NCI-H2196 treated with DMSO at 0.1 percent for 48 hours (cell line): Measurements from ENCODE around the gene SDHAF1.
"Not testable (repeated sequence)": the region's sequence is repeated elsewhere in the genome, so short reads cannot be mapped to it uniquely, and the experiment has no call there.

Experiments
- DNase-seq: peaks from one replicate; lab custom pipeline; 2025; ENCODE audit not compliant: unreplicated experiment; lab: John Stamatoyannopoulos, UW

Gene SDHAF1

DNA sequence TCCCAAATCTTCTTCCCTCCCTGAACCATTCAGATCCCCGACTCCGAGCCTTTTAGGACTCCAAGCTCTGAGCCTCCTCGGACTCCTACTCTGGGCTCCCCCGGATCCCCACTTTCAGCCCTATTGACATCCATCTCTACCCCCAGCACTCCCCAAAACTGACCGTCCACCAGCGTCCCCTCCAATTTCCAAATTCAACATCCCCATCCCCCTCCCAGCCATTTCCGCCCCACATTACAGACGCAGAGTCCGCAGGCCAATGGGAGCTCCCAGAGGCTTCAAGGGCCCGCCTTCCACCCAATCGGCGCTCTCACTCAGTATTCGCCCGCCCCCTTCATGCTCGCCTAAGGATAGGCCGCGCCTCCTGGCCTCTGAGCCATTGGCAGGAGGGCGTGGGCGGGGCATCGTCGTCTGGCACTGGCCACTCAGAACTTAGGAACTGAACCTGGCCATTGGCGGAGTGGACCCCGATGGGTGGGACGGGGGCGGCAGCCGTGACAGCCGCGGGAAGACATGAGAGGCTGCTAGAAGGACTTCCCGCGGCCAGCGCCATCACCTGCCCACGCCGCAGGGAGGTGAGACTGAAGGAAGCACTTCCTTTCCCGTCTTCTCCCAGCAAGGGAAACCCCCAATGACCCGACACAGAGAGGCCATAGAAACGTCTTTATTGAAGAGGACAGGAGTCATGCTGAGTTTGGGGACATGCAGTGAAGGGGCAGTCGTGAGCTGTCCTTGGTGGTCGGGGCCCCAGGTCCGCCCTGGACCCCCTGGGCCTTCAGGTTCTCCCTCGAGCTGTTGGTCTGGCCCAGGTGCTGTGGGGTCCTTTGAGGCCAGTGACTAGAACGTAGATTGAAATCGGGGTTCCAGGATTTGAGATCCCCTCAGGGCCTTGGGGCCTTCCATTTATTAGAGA lies 19.3 kb downstream of the SDHAF1 start, which contains the start of gene ALKBH6:
ALKBH6 (minus strand) TSS at position 202 of the 913 bp plus-strand sequence. CDS start 816 bp downstream, outside the sequence.
- peak; percentile 99 for DNase-seq

DNA sequence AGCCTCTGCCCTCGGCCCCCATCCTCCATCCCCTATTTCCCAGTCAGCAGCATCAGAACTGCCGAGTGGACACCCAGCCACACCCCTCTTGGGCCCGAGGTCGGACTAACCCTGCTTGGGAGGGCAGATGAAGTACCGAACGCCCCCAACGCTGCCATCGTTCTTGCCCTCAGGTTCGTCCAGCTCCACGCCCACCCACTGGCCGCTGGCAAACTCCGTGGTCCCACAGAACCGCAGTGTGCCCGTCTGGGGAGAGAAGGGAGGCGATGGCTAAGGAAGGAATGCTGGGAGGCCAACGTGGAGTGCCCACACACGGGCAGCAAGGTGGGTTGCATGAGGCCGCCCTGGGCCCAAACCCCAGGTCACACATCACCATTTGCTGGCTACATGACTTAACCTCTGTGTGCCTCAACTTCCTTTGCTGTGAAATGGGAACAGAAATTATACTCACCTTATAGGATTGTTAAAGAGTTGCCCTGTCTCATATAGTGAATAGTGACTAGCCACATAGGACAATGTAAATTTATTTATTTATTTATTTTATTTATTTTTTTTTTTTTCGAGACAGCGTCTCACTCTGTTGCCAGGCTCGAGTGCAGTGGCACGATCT lies 24.2 kb downstream of the SDHAF1 start:
- DNase-seq, result no peak

GRCh38 chr19:36023432-36023831 lies 28.4 kb downstream of the SDHAF1 start:
- DNase-seq, result no peak

DNA sequence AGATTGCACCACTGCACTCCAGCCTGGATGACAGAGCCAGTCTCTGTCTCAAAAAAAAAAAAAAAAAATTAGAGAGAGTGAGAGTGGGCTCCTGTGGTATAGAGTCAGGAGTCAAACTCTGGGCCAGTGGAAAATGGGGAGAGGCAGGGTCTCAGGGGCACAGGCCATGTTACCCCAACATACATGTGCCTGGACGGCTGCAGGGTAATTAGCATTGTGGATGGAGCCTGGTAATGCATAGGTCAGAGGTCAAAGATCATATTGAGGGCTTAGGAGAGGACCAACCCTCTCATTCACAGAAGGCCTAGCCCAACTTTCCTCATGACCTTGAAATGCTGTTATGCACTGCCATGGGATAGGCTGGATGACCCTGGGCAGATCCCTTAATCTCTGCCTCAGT lies 30.6 kb downstream of the SDHAF1 start:
- no peak for DNase-seq

DNA sequence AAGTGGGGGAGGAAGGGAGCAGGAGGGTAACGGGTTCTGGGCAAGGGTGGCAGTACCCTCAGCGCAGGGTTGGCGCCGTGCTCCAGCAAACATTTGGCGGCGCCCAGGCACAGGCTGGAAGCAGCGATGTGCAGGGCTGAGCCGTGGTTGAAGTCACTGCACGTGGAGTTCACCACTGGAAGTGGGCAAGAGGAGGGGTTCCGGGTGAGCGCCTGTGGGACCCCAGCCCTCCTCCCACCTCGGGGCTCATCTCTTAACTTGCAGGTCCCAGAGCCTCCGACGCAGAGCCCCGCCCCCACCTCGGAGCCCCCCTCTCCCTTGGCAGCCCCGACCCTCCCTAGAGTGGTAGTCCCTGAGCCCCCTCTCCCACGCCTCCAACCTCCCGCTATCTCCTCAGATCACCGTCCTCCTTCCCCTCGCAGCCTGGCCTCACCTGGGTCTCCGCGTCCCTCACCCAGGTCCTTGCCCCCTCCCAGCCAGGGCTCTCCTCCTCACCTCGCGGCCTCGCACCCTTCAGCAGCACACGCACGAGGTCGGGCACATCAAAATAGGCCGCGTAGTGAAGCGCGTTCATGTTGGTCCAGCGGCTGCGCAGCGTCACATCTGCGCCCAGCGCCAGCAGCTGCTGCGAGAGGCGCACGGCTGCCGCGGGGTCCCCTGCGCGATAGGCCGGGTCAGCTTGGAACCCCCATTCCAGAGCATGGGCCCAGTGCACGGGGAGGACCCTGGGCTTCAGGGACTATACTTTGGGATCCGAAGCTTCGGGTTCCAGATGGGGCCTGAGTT lies 31.3 kb downstream of the SDHAF1 start:
- DNase-seq, result no peak

DNA sequence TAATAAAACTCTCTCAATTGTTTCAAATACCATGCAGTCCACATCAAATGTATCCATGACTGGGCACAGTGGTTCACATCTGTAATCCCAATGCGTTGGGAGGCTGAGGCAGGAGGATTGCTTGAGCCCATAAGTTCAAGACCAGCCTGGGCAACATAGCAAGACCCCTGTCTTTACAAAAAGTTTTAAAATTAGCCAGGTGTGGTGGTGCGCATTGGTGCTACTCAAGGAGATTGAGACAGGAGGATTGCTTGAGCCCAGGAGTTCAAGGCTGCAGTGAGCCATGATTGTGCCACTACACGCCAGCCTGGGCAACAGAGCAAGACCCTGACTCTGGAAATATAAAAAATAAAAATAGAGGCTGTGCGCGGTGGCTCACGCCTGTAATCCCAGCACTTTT lies 32.7 kb downstream of the SDHAF1 start:
- no peak for DNase-seq

DNA sequence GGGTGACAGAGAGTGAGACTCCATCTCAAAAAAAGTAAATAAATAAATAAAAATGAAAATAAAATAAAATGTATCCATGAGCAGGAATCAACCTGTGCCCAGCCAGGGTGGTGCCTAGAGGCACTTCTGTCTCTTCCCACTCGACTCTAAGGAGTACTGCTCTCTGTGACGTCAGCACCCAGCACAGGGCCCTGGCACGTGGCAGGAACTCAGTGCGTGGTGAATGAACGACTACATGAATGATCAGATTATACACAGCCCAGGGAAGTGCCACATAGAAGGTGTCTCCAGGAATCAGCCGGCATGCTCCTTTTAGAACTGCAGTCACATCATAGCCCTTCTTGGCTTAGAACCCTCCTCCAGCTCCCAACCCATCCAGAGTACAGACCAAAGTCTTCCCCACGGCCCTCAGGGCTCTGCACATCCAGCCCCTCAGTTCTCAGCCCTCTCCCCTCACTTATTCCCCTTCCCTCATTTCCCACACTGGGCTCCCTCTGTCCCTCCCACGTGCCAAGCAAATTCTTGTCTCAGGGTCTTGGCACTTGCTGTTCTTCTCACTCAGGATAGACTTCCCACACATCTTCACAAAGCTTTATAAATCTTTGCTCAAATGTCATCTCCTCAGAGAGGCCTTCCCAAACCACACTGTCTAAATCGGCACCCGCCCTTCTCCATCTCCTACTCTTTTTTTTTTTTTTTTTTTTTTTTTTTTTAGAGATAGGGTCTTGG lies 33.5 kb downstream of the SDHAF1 start:
- DNase-seq, result no peak

- DNase-seq, result peak; percentile 36
These were observed 35.5 kb downstream of the SDHAF1 start for GRCh38 chr19:36030264-36031148.

DNA sequence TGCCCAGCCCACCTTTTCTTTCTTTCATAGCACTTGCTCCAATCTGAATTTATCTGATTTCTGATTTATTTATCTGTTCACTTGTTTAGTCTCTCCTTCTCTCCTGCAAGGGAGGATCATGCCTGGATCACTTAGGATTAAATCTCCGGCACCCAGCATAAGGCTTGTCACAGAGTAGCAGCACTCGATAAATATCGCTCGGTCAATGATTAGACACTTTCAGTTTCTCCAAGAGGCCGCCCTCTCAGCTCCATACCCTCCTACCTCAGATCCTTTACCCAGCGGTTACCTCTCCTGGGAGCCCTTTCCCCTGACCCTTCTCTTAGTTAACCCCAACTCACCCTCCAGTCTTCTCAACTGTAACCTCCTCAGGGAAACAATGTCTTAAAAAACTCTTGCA lies 36.3 kb downstream of the SDHAF1 start:
- DNase-seq, result no peak

DNA sequence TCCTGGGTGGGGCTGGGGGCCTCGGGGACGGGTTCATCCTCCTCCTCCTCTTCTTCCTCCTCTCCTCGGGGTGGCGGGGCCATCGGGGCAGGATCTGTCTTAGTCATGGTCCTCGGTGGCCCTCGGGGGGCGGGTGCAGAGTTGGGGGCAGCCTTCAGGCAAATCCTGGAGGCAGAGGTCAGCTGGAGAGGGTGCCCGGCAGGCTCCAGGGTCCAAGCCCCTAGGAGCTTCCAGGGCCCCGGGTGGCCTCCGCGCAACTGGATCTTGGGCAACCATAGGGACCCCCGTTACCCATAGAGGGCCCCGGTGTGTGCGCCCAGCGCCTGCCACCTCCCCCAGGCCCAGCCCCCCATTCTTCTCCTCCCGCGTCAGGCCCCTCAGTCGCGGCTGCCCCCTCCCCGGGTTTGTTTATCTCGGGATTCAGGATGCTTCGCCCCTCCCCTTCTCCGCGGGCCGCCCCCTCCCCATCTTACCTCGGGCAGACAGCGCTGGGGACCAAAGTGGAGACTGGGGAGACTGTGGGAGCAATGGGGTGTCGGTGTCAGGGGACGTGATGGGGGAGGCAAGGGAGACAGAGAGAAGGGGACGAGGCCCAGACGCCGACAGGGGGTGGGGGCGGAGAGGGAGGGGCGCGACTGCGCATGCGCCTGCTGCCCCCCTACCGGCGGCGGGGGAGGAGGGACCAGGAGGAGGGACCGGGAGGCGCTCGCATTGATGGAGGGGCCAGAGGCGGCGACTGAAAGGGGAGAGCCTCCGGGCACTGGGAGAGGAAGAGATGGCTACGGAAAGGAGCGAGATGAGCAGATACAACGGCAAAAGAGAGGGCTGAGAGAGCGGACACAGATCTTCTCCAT lies 37.5 kb downstream of the SDHAF1 start, which contains the start of gene CLIP3:
CLIP3 (minus strand) TSS at position 623 of the 854 bp plus-strand sequence; CDS start at position 107, 516 bp downstream.
- DNase-seq, result peak; percentile 48

- no peak for DNase-seq
These were observed 45.5 kb downstream of the SDHAF1 start for GRCh38 chr19:36040495-36040894.

- not testable (repeated sequence) for DNase-seq
These were observed 46.1 kb downstream of the SDHAF1 start for GRCh38 chr19:36041092-36041491.

DNA sequence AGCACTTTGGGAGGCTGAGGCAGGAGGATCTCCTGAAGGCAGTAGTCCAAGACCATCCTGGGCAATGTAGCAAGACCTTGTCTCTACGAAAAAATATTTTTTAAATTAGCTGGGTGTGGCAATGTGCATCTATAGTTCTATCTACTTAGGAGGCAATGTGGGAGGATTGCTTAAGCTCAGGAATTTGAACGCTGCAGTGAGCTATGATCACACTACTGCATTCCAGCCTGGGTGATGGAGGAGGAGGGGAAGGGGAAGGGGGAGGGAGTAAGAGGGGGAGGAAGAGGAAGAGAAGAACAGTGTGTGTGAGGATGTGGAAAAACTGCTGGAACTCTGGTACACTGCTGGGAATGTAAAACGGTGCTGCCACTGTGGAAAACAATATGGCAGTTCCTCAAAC lies 46.8 kb downstream of the SDHAF1 start:
- no peak for DNase-seq

DNA sequence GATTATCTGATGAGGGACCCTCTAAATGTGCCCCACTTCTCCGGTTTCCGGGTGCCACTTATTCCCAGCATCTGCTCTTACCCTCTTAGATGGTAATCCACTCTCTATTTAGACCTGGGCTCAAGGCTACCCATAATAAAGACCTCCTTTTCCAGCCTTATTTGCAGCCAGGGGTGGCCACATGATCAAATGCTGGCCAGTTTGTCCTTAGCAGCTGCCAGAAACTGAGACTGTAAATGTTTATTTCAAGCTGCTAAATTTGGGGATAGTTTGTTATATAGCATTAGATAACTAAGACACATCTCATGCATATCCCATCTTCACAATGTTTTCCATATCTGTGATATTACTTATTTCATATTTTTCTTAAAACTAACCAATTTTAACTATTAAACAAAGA lies 49.0 kb downstream of the SDHAF1 start:
- DNase-seq, result no peak
